OCI-LY1 (cell line): ENCODE measurements around the gene CD300C.

ENCODE experiments used
- H2AFZ ChIP-seq: fragments of 200-600 bp; sonication (generic), shearing (Covaris generic); 2 replicates; pipeline ENCODE4 v1.6.0; 2014; ENCODE audit warnings: antibody characterized with exemption, mild to moderate bottlenecking, low read length
- H3F3A ChIP-seq: fragments of 200-600 bp; sonication (generic), shearing (Covaris generic); 2 replicates; pipeline ENCODE4 v1.6.0; 2014; ENCODE audit warnings: mild to moderate bottlenecking, antibody characterized with exemption, low read length, moderate library complexity; ENCODE audit not compliant: insufficient read depth
- H3K27ac ChIP-seq: fragments of 200-600 bp; sonication (generic); 2 replicates; pipeline ENCODE4 v1.5.1; 2014; ENCODE audit warnings: low read length, mixed run types, mild to moderate bottlenecking, low read depth; ENCODE audit not compliant: poor library complexity, severe bottlenecking
- H3K27me3 ChIP-seq: fragments of 200-600 bp; sonication (generic); 2 replicates; pipeline ENCODE4 v1.6.0; 2014; ENCODE audit warnings: antibody characterized with exemption, mild to moderate bottlenecking, low read length, moderate library complexity; ENCODE audit not compliant: insufficient read depth
- H3K36me3 ChIP-seq: fragments of 200-600 bp; sonication (generic); 2 replicates; pipeline ENCODE4 v1.6.1; 2014; ENCODE audit warnings: mild to moderate bottlenecking, antibody characterized with exemption, low read length, moderate library complexity, mixed read lengths; ENCODE audit not compliant: insufficient read depth
- H3K4me1 ChIP-seq: fragments of 200-600 bp; sonication (generic); 2 replicates; pipeline ENCODE4 v1.5.1; 2014; ENCODE audit warnings: mild to moderate bottlenecking, low read length, moderate library complexity; ENCODE audit not compliant: insufficient read depth, severe bottlenecking
- H3K4me2 ChIP-seq: fragments of 200-600 bp; sonication (generic), shearing (Covaris generic); 2 replicates; pipeline ENCODE4 v1.6.1; 2014; ENCODE audit warnings: low read length
- H3K4me3 ChIP-seq: fragments of 200-600 bp; sonication (generic); 2 replicates; pipeline ENCODE4 v1.5.1; 2014; ENCODE audit warnings: low read length, low read depth, mild to moderate bottlenecking, mixed read lengths; ENCODE audit not compliant: poor library complexity, severe bottlenecking
- H3K79me2 ChIP-seq: fragments of 200-600 bp; shearing (Covaris generic); 2 replicates; pipeline ENCODE4 v1.6.1; 2016; ENCODE audit warnings: mixed run types, low read length, mixed read lengths; ENCODE audit not compliant: insufficient read depth
- H3K9ac ChIP-seq: fragments of 200-600 bp; sonication (generic), shearing (Covaris generic); 2 replicates; pipeline ENCODE4 v1.6.1; 2014; ENCODE audit warnings: mild to moderate bottlenecking, low read length, mixed read lengths
- H3K9me2 ChIP-seq: fragments of 200-600 bp; sonication (generic), shearing (Covaris generic); 2 replicates; pipeline ENCODE4 v1.6.1; 2014; ENCODE audit warnings: low read depth, mild to moderate bottlenecking, low read length, mixed read lengths
- H3K9me3 ChIP-seq: fragments of 200-600 bp; shearing (Covaris generic); 2 replicates; pipeline ENCODE4 v1.6.1; 2014; ENCODE audit warnings: low read length, mixed read lengths
- H4K20me1 ChIP-seq: fragments of 200-600 bp; sonication (generic), shearing (Covaris generic); 2 replicates; pipeline ENCODE4 v1.6.0; 2016; ENCODE audit warnings: mild to moderate bottlenecking, low read length; ENCODE audit not compliant: insufficient read depth
- CTCF ChIP-seq: fragments of 200-600 bp; sonication (generic), shearing (Covaris generic); IDR thresholded peaks from 2 replicates; pipeline ENCODE4 v1.5.1; 2017; ENCODE audit warnings: mild to moderate bottlenecking, antibody characterized with exemption, low read length, moderate library complexity, mixed read lengths
- EZH2 ChIP-seq: fragments of 200-600 bp; sonication (generic), shearing (Covaris generic); IDR thresholded peaks from 2 replicates; pipeline ENCODE4 v1.8.0; 2017; ENCODE audit warnings: borderline replicate concordance, mixed run types, mild to moderate bottlenecking, antibody characterized with exemption, low read length, moderate library complexity, mixed read lengths

Gene CD300C

GRCh38 chr17:74527081-74527480 lies 18.8 kb downstream of the CD300C start:
- Histone ChIP-seq H3F3A (no peaks in the 10 kb centered on the region), H3K36me3 (no peaks in the 10 kb centered on the region), H3K4me2 (no peak overlapping the region), H3K27ac (no peak overlapping the region), H2AFZ (no peak overlapping the region), H3K27me3 (no peaks in the 10 kb centered on the region), H3K4me1 (no peaks in the 10 kb centered on the region), H3K9me2 (no peaks in the 10 kb centered on the region), H3K9ac (no peak overlapping the region), H3K9me3 (no peaks in the 10 kb centered on the region), H4K20me1 (no peaks in the 10 kb centered on the region), H3K4me3 (no peak overlapping the region), H3K79me2 (no peaks in the 10 kb centered on the region)
- TF ChIP-seq CTCF (no peak), EZH2 (no peak)

- H3K4me3 ChIP-seq: no peak overlapping the region
Observed at GRCh38 chr17:74526681-74527080, 19.2 kb downstream of the CD300C start.

GRCh38 chr17:74525781-74526288 lies 20.1 kb downstream of the CD300C start:
- H3K9me2 ChIP-seq: no peaks in the 10 kb centered on the region
- no peaks in the 10 kb centered on the region for H3K9me3 ChIP-seq
- no peaks in the 10 kb centered on the region for H3K27me3 ChIP-seq
- H3K79me2 ChIP-seq: no peaks in the 10 kb centered on the region
- no peak overlapping the region for H3K4me3 ChIP-seq
- no peak overlapping the region for H3K27ac ChIP-seq
- H4K20me1 ChIP-seq: no peaks in the 10 kb centered on the region
- no peaks in the 10 kb centered on the region for H3K36me3 ChIP-seq
- H3F3A ChIP-seq: no peaks in the 10 kb centered on the region
- TF ChIP-seq EZH2 (no peak), CTCF (no peak)
- no peak overlapping the region for H3K4me2 ChIP-seq
- no peak overlapping the region for H2AFZ ChIP-seq
- no peaks in the 10 kb centered on the region for H3K4me1 ChIP-seq
- H3K9ac ChIP-seq: no peak overlapping the region

More at GRCh38 chr17:74526681-74527080, 19.2 kb downstream of the CD300C start:
- Histone ChIP-seq H3K9ac (no peak overlapping the region), H3K27ac (no peak overlapping the region), H3K9me2 (no peaks in the 10 kb centered on the region), H4K20me1 (no peaks in the 10 kb centered on the region), H3K27me3 (no peaks in the 10 kb centered on the region), H3F3A (no peaks in the 10 kb centered on the region), H3K9me3 (no peaks in the 10 kb centered on the region), H2AFZ (no peak overlapping the region), H3K79me2 (no peaks in the 10 kb centered on the region), H3K4me1 (no peaks in the 10 kb centered on the region), H3K4me2 (no peak overlapping the region), H3K36me3 (no peaks in the 10 kb centered on the region)
- no peak for TF ChIP-seq CTCF
- no peak for TF ChIP-seq EZH2
